Lower lobe of right lung (tissue), 2 donors: ENCODE results near the gene TUSC7. TPM values are rescaled to one million over a fixed set of nuclear protein-coding genes. Genes with fewer than 3 reads are reported as not detected.

ENCODE experiments used
- ATAC-seq, 2 donors: fragments of 200-7000 bp; cut with Tn5 transposase; one replicate each; pipeline ENCODE4 v1.9.1; 2020 to 2022; ENCODE audit warnings: mild to moderate bottlenecking in 2 of 2, moderate library complexity in 2 of 2
- DNase-seq: peaks from one replicate; pipeline ENCODE4 v3.0.0-alpha.2; 2020
- H3K27ac ChIP-seq: fragments of 200-600 bp; one replicate; pipeline ENCODE4 v1.8.0; 2022
- H3K27me3 ChIP-seq: fragments of 200-600 bp; one replicate; pipeline ENCODE4 v1.8.0; 2022; ENCODE audit warnings: low read depth
- H3K36me3 ChIP-seq: fragments of 200-600 bp; one replicate; pipeline ENCODE4 v1.8.0; 2022; ENCODE audit warnings: mild to moderate bottlenecking
- H3K4me1 ChIP-seq: fragments of 200-600 bp; one replicate; pipeline ENCODE4 v1.8.0; 2022
- H3K4me3 ChIP-seq: fragments of 200-600 bp; one replicate; pipeline ENCODE4 v1.8.0; 2022; ENCODE audit warnings: mild to moderate bottlenecking
- H3K9me3 ChIP-seq: fragments of 200-600 bp; one replicate; pipeline ENCODE4 v1.8.0; 2022
- intact Hi-C: fragments of 100-400 bp; cut with DNase I; formaldehyde crosslinking; loops from one replicate; pipeline ENCODE4 v1.11.0; 2022
- long read RNA-seq: library from polyadenylated mRNA; unstranded; transcript quantifications from one replicate; pipeline ENCODE4 v2.0.0, GENCODE V29; 2021
- total RNA-seq: library from RNA; stranded (reverse); fragmentation: NEBNext Ultra II Directional; extraction: Animal tissue kit (Norgen Biotek cat#: 25700); gene quantifications from one replicate; pipeline ENCODE4 v1.2.1, GENCODE V29; 2021
- TF ChIP-seq, protein P1 (sequence below): fragments of 200-600 bp; IDR thresholded peaks from one replicate; pipeline ENCODE4 v1.8.0; 2022; ENCODE audit warnings: antibody characterized with exemption, mild to moderate bottlenecking
- donor health status: DM: no; HTN: yes; CAD: no; lungs with severe emphysema.

TUSC7 gene
- total RNA-seq: not detected
- long read RNA-seq: 0 reads

- intact Hi-C loops: no loop called here
Measured at GRCh38 chr3:116709479-116709878, at the start of gene TUSC7. TUSC7 (plus strand) TSS chr3:116709779.

GRCh38 chr3:116661196-116661595 lies 48.4 kb upstream of the TUSC7 start:
- ATAC-seq: no peak
- H3K9me3 ChIP-seq: no peaks in the 10 kb centered on the region

More at GRCh38 chr3:116709479-116709878, at the start of gene TUSC7:
- Histone ChIP-seq H3K27ac (no peak within 1 kb of the TSS), H3K4me1 (no peaks in the 10 kb centered on the region), H3K36me3 (no peaks in the 10 kb centered on the region), H3K27me3 (no peaks in the 10 kb centered on the region), H3K4me3 (no peak within 1 kb of the TSS), H3K9me3 (no peaks in the 10 kb centered on the region)
- DNase-seq: no peak
- TF ChIP-seq, protein P1, sequence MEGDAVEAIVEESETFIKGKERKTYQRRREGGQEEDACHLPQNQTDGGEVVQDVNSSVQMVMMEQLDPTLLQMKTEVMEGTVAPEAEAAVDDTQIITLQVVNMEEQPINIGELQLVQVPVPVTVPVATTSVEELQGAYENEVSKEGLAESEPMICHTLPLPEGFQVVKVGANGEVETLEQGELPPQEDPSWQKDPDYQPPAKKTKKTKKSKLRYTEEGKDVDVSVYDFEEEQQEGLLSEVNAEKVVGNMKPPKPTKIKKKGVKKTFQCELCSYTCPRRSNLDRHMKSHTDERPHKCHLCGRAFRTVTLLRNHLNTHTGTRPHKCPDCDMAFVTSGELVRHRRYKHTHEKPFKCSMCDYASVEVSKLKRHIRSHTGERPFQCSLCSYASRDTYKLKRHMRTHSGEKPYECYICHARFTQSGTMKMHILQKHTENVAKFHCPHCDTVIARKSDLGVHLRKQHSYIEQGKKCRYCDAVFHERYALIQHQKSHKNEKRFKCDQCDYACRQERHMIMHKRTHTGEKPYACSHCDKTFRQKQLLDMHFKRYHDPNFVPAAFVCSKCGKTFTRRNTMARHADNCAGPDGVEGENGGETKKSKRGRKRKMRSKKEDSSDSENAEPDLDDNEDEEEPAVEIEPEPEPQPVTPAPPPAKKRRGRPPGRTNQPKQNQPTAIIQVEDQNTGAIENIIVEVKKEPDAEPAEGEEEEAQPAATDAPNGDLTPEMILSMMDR: no peak
- no peak for ATAC-seq

GRCh38 chr3:116663161-116664110 lies 46.1 kb upstream of the TUSC7 start:
- no peaks in the 10 kb centered on the region for H3K9me3 ChIP-seq
- no peak overlapping the region for H3K4me3 ChIP-seq
- no peak for DNase-seq
- intact Hi-C loops: no loop called here
- H3K27ac ChIP-seq: no peak overlapping the region
- ATAC-seq: no peak
- H3K36me3 ChIP-seq: no peaks in the 10 kb centered on the region
- TF ChIP-seq, protein P1: no peak
- no peaks in the 10 kb centered on the region for H3K27me3 ChIP-seq
- no peaks in the 10 kb centered on the region for H3K4me1 ChIP-seq

More at GRCh38 chr3:116661196-116661595, 48.4 kb upstream of the TUSC7 start:
- no peak overlapping the region for H3K27ac ChIP-seq
- H3K36me3 ChIP-seq: no peaks in the 10 kb centered on the region
- no peak overlapping the region for H3K4me3 ChIP-seq
- no peak for DNase-seq
- H3K27me3 ChIP-seq: no peaks in the 10 kb centered on the region
- TF ChIP-seq, protein P1: no peak
- no peaks in the 10 kb centered on the region for H3K4me1 ChIP-seq
- intact Hi-C loops: no loop called here

- intact Hi-C loops: no loop called here
- ATAC-seq (no peak), DNase-seq (no peak)
- Histone ChIP-seq H3K36me3 (no peaks in the 10 kb centered on the region), H3K4me3 (no peak overlapping the region), H3K27ac (no peak overlapping the region), H3K9me3 (no peaks in the 10 kb centered on the region), H3K4me1 (no peaks in the 10 kb centered on the region), H3K27me3 (no peaks in the 10 kb centered on the region)
- TF ChIP-seq, protein P1: no peak
Measured at GRCh38 chr3:116667324-116667723, 42.3 kb upstream of the TUSC7 start.

- ATAC-seq (no peak), DNase-seq (no peak)
- intact Hi-C loops: no loop called here
- no peak overlapping the region for H3K4me3 ChIP-seq
- H3K9me3 ChIP-seq: no peaks in the 10 kb centered on the region
- H3K4me1 ChIP-seq: no peaks in the 10 kb centered on the region
- H3K27ac ChIP-seq: no peak overlapping the region
- H3K36me3 ChIP-seq: no peaks in the 10 kb centered on the region
- TF ChIP-seq, protein P1: no peak
- H3K27me3 ChIP-seq: no peaks in the 10 kb centered on the region
Measured at GRCh38 chr3:116667791-116668190, 41.8 kb upstream of the TUSC7 start.
